ENCODE data around the gene TRIM37. TPM values are rescaled to one million over a fixed set of nuclear protein-coding genes. Genes with fewer than 3 reads are reported as not detected.

The TRIM37 gene
- polyA plus RNA-seq, 1 of the 3 experiments (the other 2 are of a cell fraction): 20.5 TPM

DNA sequence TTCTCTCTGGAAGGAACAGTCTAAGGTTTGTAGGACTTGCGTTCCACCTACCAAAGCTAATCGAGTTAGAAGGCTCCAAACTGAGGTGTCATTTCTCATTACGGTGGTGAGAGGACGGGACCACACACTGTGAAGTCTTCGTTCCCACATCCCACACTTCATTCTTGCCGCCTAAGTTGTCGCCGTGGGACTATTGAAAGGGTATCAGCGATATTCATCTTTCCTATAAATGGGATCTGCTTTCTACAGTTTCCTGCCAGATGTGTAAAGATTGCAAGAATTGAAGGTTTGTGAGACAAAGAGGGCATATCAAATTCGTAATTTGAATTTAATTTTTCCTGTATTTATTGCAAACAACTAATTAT is 608 bp upstream of the TRIM37 start:
- Histone ChIP-seq H3K36me3 (replicated peaks in 1 of 2; ENCODE audit: control insufficient read depth in 1 of 2, insufficient read depth in 2 of 2, low read length in 1 of 2) (peaks cover 14 to 23% of the 10 kb centered on the region in 2 experiments), H3K9ac (peak overlapping the region; percentile 59; the same call in 1 of the 2 replicates), H3K27ac (ENCODE audit: low read depth in 2 of 2, low read length in 1 of 2) (peak overlapping the region; percentile 37 to 87), H3K4me2 (peak overlapping the region; percentile 77), H3K9me2 (no peaks in the 10 kb centered on the region), H4K20me1 (ENCODE audit: insufficient read depth) (peaks cover 14% of the 10 kb centered on the region), H2AFZ (ENCODE audit: low read depth) (peak overlapping the region; percentile 73), H3K79me2 (ENCODE audit: insufficient read depth) (peaks cover 62% of the 10 kb centered on the region), H3K9me3 (no peaks in the 10 kb centered on the region), H3K4me1 (ENCODE audit: control insufficient read depth in 1 of 2, insufficient read depth in 2 of 2, low read depth in 1 of 2, low read length in 1 of 2) (peaks cover 0 to 8% of the 10 kb centered on the region in 2 experiments; a peak in 2 of 4 replicates), H3F3A (replicated peaks; ENCODE audit: insufficient read depth) (peaks cover 10% of the 10 kb centered on the region), H3K27me3 (ENCODE audit: insufficient read depth) (no peaks in the 10 kb centered on the region), H3K4me3 (ENCODE audit: low read depth in 2 of 2, low read length in 1 of 2) (peak overlapping the region; percentile 66 to 83)
- TF ChIP-seq GATA2 (CRISPR knock-in tag; IDR thresholded peaks at IDR 0.05) (peak; percentile 62), MXI1 (IDR thresholded peaks at IDR 0.05; ENCODE audit: low read depth, low read length) (no peak), RCOR1 (IDR thresholded peaks at IDR 0.05; ENCODE audit: low read length) (peak; percentile 18; the same call in 1 of the 2 replicates), FOXJ3 (CRISPR knock-in tag; IDR thresholded peaks at IDR 0.05) (0 out of 2 replicates have a peak, but pooled peaks have one; percentile 9)
- TF ChIP-seq, protein P1, sequence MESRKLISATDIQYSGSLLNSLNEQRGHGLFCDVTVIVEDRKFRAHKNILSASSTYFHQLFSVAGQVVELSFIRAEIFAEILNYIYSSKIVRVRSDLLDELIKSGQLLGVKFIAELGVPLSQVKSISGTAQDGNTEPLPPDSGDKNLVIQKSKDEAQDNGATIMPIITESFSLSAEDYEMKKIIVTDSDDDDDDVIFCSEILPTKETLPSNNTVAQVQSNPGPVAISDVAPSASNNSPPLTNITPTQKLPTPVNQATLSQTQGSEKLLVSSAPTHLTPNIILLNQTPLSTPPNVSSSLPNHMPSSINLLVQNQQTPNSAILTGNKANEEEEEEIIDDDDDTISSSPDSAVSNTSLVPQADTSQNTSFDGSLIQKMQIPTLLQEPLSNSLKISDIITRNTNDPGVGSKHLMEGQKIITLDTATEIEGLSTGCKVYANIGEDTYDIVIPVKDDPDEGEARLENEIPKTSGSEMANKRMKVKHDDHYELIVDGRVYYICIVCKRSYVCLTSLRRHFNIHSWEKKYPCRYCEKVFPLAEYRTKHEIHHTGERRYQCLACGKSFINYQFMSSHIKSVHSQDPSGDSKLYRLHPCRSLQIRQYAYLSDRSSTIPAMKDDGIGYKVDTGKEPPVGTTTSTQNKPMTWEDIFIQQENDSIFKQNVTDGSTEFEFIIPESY (IDR thresholded peaks at IDR 0.05; ENCODE audit: borderline replicate concordance, low read depth): no peak
- ChIA-PET CTCF (interaction anchor here (0.5 to 1.3 kb wide), 2 partner anchors 23 to 93 kb away, joined by 3 read pairs; no protein-coding TSS in a partner anchor), POLR2A (interaction anchor here (1.1 to 2.3 kb wide), 5 partner anchors 11 to 476 kb away, joined by 3 to 9 read pairs (median 7); partner anchors contain the start of genes PRR11, RAD51C, SKA2 and TEX14)
- WGBS (ENCODE audit: low lambda C conversion rate): 3% methylated on average over 10 of the region's 10 CpGs
- DNase-seq: no peak

DNA sequence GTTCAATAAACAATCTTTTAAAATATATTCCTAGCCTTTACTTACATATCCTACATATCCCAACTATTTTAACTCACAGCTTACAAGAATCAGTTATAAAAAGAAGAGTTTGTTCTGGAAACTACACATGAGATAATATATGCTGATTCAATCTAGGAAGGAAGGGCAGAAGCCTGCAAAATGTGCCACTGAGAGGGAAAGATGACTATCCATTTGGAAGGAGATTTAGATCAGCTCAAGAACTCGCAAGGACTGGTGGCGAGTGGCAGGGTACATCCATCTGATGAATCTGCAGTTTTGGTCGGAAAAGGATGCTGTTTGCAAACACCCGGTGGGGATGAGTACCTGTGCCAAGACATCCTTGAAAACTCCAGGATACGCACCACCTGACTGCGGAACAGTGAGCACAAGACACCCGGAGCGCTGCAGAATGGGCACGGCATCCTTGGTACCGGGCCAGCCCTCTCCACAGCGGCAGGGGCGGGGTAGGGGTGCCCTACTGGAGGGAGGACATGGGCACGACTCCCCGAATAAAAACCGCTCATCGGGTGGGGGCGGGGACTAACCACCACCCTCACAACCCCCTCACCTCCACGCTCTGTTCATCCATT is 723 bp downstream of the TRIM37 start:
- WGBS (ENCODE audit: low lambda C conversion rate): 0% methylated on average over 16 of the region's 18 CpGs
- DNase-seq: peak; percentile 84
- CTCF ChIA-PET: interaction anchor here (2.4 kb wide), 1 partner anchor 11 kb away, joined by 8 read pairs; no protein-coding TSS in a partner anchor
- TF ChIP-seq TEAD4 (IDR thresholded peaks at IDR 0.05; ENCODE audit: borderline replicate concordance, insufficient read depth) (no peak), NFIC (IDR thresholded peaks at IDR 0.05; ENCODE audit: borderline replicate concordance) (peak; percentile 51), IRF3 (IDR thresholded peaks at IDR 0.05; ENCODE audit: low read depth, low read length) (no peak), CTCF (IDR thresholded peaks at IDR 0.05) (no peak), EZH2phosphoT487 (IDR thresholded peaks at IDR 0.05; ENCODE audit: borderline replicate concordance, low read depth) (no peak), TCF12 (IDR thresholded peaks at IDR 0.05) (no peak), USF2 (IDR thresholded peaks at IDR 0.05; ENCODE audit: borderline replicate concordance, low read depth, low read length) (no peak), NRF1 (IDR thresholded peaks at IDR 0.05; ENCODE audit: low read depth, low read length) (no peak), RXRA (IDR thresholded peaks at IDR 0.05; ENCODE audit: borderline replicate concordance, low read depth) (no peak), GATA2 (CRISPR knock-in tag; IDR thresholded peaks at IDR 0.05) (no peak), EP300 (IDR thresholded peaks at IDR 0.05; ENCODE audit: borderline replicate concordance in 1 of 2, low read depth in 1 of 2, low read length in 1 of 2) (no peak), RCOR1 (IDR thresholded peaks at IDR 0.05; ENCODE audit: low read length) (peak; percentile 34; the same call in 1 of the 2 replicates), SIN3A (IDR thresholded peaks at IDR 0.05; ENCODE audit: borderline replicate concordance, low read depth, low read length) (peak; percentile 37; the same call in 1 of the 2 replicates)
- TF ChIP-seq, protein P2, sequence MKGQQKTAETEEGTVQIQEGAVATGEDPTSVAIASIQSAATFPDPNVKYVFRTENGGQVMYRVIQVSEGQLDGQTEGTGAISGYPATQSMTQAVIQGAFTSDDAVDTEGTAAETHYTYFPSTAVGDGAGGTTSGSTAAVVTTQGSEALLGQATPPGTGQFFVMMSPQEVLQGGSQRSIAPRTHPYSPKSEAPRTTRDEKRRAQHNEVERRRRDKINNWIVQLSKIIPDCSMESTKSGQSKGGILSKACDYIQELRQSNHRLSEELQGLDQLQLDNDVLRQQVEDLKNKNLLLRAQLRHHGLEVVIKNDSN (IDR thresholded peaks at IDR 0.05; ENCODE audit: borderline replicate concordance, low read depth): no peak
- TF ChIP-seq, protein P3, sequence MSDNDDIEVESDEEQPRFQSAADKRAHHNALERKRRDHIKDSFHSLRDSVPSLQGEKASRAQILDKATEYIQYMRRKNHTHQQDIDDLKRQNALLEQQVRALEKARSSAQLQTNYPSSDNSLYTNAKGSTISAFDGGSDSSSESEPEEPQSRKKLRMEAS (IDR thresholded peaks at IDR 0.05; ENCODE audit: low read depth): peak; percentile 11

More for the DNA sequence above, 723 bp downstream of the TRIM37 start:
- Histone ChIP-seq H3K27ac (ENCODE audit: low read depth in 2 of 2, low read length in 1 of 2) (peak overlapping the region; percentile 87 to 91), H3K36me3 (replicated peaks in 1 of 2; ENCODE audit: control insufficient read depth in 1 of 2, insufficient read depth in 2 of 2, low read length in 1 of 2) (peaks cover 6 to 21% of the 10 kb centered on the region in 2 experiments), H3K4me2 (peak overlapping the region; percentile 80), H3K4me3 (ENCODE audit: low read depth in 2 of 2, low read length in 1 of 2) (peak overlapping the region; percentile 73 to 83), H3K4me1 (ENCODE audit: control insufficient read depth in 1 of 2, insufficient read depth in 2 of 2, low read depth in 1 of 2, low read length in 1 of 2) (peaks cover 0 to 8% of the 10 kb centered on the region in 2 experiments; a peak in 2 of 4 replicates), H3K79me2 (ENCODE audit: insufficient read depth) (peaks cover 72% of the 10 kb centered on the region), H4K20me1 (ENCODE audit: insufficient read depth) (peaks cover 14% of the 10 kb centered on the region), H3K9me2 (no peaks in the 10 kb centered on the region), H3K9ac (peak overlapping the region; percentile 80), H2AFZ (ENCODE audit: low read depth) (peak overlapping the region; percentile 79; the same call in 1 of the 2 replicates), H3K9me3 (no peaks in the 10 kb centered on the region), H3F3A (replicated peaks; ENCODE audit: insufficient read depth) (peaks cover 7% of the 10 kb centered on the region), H3K27me3 (ENCODE audit: insufficient read depth) (no peaks in the 10 kb centered on the region)
- POLR2A ChIA-PET: interaction anchor here (0.6 to 2.3 kb wide), 7 partner anchors 9 to 587 kb away, joined by 3 to 9 read pairs (median 4); partner anchors contain the start of genes PRR11, RAD51C, SKA2 and TEX14
